MM.1S (cell line): Measurements from ENCODE around the gene NLRC3.

Source experiments
- DNase-seq: peaks from one replicate; pipeline ENCODE4 v3.0.0-alpha.2; 2015
- H2AFZ ChIP-seq: fragments of 300-600 bp; sonication (generic); 2 replicates; pipeline ENCODE4 v1.6.0; 2016; ENCODE audit warnings: antibody characterized with exemption, low read length
- H3F3A ChIP-seq: fragments of 300-600 bp; sonication (generic); 2 replicates; pipeline ENCODE4 v1.6.1; 2016; ENCODE audit warnings: mild to moderate bottlenecking, antibody characterized with exemption, low read length, moderate library complexity, mixed read lengths; ENCODE audit not compliant: insufficient read depth
- H3K27ac ChIP-seq: fragments of 300-600 bp; sonication (generic); 2 replicates; pipeline ENCODE4 v1.5.1; 2016; ENCODE audit warnings: mild to moderate bottlenecking, low read length
- H3K27me3 ChIP-seq: fragments of 300-600 bp; sonication (generic); replicated peaks from 2 replicates; pipeline ENCODE4 v1.6.0; 2016; ENCODE audit warnings: low read length; ENCODE audit not compliant: insufficient read depth
- H3K36me3 ChIP-seq: fragments of 300-600 bp; sonication (generic); replicated peaks from 2 replicates; pipeline ENCODE4 v1.6.1; 2016; ENCODE audit warnings: mild to moderate bottlenecking, low read length, mixed read lengths; ENCODE audit not compliant: insufficient read depth
- H3K4me1 ChIP-seq: fragments of 300-600 bp; sonication (generic); 2 replicates; pipeline ENCODE4 v1.6.1; 2016; ENCODE audit warnings: low read length, mixed read lengths
- H3K4me2 ChIP-seq: fragments of 300-600 bp; sonication (generic); 2 replicates; pipeline ENCODE4 v1.6.0; 2016; ENCODE audit warnings: low read depth, low read length
- H3K4me3 ChIP-seq: fragments of 300-600 bp; sonication (generic); 2 replicates; pipeline ENCODE4 v1.5.1; 2016; ENCODE audit warnings: low read length, mixed read lengths
- H3K79me2 ChIP-seq: fragments of 300-600 bp; sonication (generic); 2 replicates; pipeline ENCODE4 v1.6.1; 2016; ENCODE audit warnings: mixed run types, low read length, mixed read lengths
- H3K9ac ChIP-seq: fragments of 300-600 bp; sonication (generic); 2 replicates; pipeline ENCODE4 v1.6.1; 2016; ENCODE audit warnings: low read length, mixed read lengths
- H3K9me2 ChIP-seq: fragments of 300-600 bp; sonication (generic); replicated peaks from 2 replicates; pipeline ENCODE4 v1.6.1; 2016; ENCODE audit warnings: mild to moderate bottlenecking, low read length, mixed read lengths; ENCODE audit not compliant: insufficient read depth
- H3K9me3 ChIP-seq: fragments of 300-600 bp; sonication (generic); replicated peaks from 2 replicates; pipeline ENCODE4 v1.6.1; 2016; ENCODE audit warnings: mild to moderate bottlenecking, low read length, mixed read lengths; ENCODE audit not compliant: insufficient read depth
- H4K20me1 ChIP-seq: fragments of 300-600 bp; sonication (generic); 2 replicates; pipeline ENCODE4 v1.6.1; 2016; ENCODE audit warnings: mild to moderate bottlenecking, low read length, moderate library complexity, mixed read lengths; ENCODE audit not compliant: insufficient read depth
- CTCF ChIP-seq: fragments of 300-600 bp; sonication (generic); IDR thresholded peaks from 2 replicates; pipeline ENCODE4 v1.5.1; 2016; ENCODE audit warnings: antibody characterized with exemption, low read length, mixed read lengths
- EZH2 ChIP-seq: fragments of 300-600 bp; sonication (generic); optimal IDR thresholded peaks from 2 replicates; pipeline ENCODE3; 2017; ENCODE audit warnings: low read depth, mild to moderate bottlenecking, antibody characterized with exemption, low read length, mixed read lengths
- EZH2phosphoT487 ChIP-seq: fragments of 300-600 bp; sonication (generic); IDR thresholded peaks from 2 replicates; pipeline ENCODE4 v1.6.1; 2018; ENCODE audit warnings: antibody characterized with exemption, low read length

Gene NLRC3

DNA sequence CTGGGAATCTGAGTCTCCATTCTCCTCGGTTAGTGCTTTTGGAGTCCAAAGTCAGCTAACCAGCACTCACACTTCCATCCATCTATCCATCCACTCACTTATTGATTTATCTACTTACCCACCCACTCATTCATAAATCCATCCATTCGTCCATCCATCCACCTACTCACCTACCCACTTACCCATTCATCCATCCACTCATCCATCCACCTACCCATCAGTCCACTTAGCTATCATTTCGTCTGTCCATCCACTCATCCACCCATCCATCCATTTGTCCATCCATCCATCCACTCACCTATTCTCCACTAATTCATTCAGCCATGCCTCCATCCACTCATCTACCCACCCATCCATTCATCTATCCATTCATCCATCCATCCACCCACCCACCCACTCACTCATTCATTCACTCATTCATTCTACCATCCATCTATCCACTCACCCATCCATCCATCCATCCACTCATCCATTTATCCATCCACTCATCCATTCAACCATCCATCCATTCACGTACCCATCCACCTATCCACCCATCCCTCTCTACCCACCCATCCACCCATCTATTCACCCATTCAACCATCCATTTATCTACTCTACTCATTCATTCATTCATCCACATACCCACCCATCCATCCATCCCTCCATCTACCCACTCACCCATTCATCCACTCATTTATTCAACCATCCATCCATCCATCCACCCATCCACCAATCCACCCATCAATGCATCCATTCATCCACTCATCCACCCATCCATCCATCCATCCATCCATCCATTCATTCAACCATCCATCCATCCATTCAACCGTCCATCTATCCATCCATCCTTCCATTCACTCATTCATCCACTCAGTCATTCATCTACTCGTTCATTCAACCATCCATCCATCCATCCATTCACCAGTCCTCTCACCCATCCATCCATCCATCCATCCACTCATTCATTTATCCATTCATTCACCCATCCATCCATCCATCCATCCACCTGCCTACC is 26.1 kb downstream of the NLRC3 start:
- Histone ChIP-seq H4K20me1 (no peaks in the 10 kb centered on the region), H3K4me3 (no peak overlapping the region), H3K27me3 (no peaks in the 10 kb centered on the region), H3K79me2 (no peaks in the 10 kb centered on the region), H3K9me3 (no peaks in the 10 kb centered on the region), H3K4me2 (no peak overlapping the region), H3K9ac (no peak overlapping the region), H2AFZ (no peak overlapping the region), H3F3A (no peaks in the 10 kb centered on the region), H3K4me1 (no peaks in the 10 kb centered on the region), H3K9me2 (no peaks in the 10 kb centered on the region), H3K36me3 (no peaks in the 10 kb centered on the region), H3K27ac (no peak overlapping the region)
- TF ChIP-seq CTCF (no peak), EZH2 (no peak), EZH2phosphoT487 (no peak)
- no peak for DNase-seq

DNA sequence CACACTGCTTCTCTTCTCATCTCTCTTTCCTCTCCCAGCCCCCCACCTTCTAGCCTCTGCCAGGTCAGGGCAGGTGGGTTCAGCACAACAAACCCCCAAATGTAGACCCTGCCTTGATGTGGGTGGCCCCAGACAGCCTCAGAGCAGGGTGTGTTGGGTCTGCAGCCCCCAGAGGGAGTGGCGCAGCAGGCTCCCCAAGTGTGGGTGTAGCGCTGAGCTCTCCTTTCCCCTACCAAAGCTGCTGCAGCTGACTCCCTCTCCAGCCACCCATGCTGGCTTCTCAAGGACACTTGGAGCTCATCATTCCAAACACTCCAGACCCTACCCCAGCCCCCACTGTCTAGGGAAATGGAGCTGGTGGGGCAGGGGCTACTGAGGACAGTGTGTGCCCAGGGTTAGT is 27.3 kb downstream of the NLRC3 start:
- Histone ChIP-seq H3K27ac (no peak overlapping the region), H3K9me3 (no peaks in the 10 kb centered on the region), H3K4me3 (no peak overlapping the region), H3F3A (no peaks in the 10 kb centered on the region), H2AFZ (no peak overlapping the region), H3K9ac (no peak overlapping the region), H3K79me2 (no peaks in the 10 kb centered on the region), H3K9me2 (no peaks in the 10 kb centered on the region), H3K27me3 (no peaks in the 10 kb centered on the region), H4K20me1 (no peaks in the 10 kb centered on the region), H3K4me2 (no peak overlapping the region), H3K4me1 (no peaks in the 10 kb centered on the region), H3K36me3 (no peaks in the 10 kb centered on the region)
- no peak for DNase-seq
- TF ChIP-seq EZH2: no peak
- no peak for TF ChIP-seq EZH2phosphoT487
- TF ChIP-seq CTCF: no peak

DNA sequence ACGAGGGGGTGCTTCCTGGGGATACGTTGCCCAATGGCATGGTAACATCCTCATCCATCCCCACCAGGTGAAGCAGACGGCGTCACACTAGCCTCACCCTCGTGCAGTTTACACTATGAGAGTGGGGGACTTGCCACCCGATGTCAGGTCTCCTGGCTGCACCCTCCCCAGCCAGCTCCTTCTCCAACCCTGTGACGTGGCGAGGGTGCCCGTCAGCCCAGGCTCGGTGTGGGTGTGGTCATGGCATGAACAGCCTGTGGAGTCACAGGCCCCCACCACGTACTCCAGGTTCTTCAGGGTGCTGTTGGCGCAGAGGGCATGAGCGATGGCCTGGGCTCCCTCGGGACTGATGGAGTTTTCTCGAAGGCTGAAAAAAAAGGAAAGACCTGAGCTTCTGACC is 28.3 kb downstream of the NLRC3 start:
- Histone ChIP-seq H3K27me3 (no peaks in the 10 kb centered on the region), H3K79me2 (no peaks in the 10 kb centered on the region), H3K36me3 (no peaks in the 10 kb centered on the region), H3K4me3 (no peak overlapping the region), H3F3A (no peaks in the 10 kb centered on the region), H3K9ac (no peak overlapping the region), H3K27ac (no peak overlapping the region), H3K4me2 (no peak overlapping the region), H3K4me1 (no peaks in the 10 kb centered on the region), H3K9me3 (no peaks in the 10 kb centered on the region), H4K20me1 (no peaks in the 10 kb centered on the region), H3K9me2 (no peaks in the 10 kb centered on the region), H2AFZ (no peak overlapping the region)
- no peak for DNase-seq
- TF ChIP-seq EZH2: no peak
- no peak for TF ChIP-seq EZH2phosphoT487
- no peak for TF ChIP-seq CTCF
